Medulla oblongata (tissue), 1 donor: ENCODE results near the gene PNPLA5.

Experiments used
- DNase-seq: peaks from one replicate; pipeline ENCODE4 v3.0.0-alpha.2; 2015; ENCODE audit errors: extremely low spot score

PNPLA5 gene

GRCh38 chr22:43854786-43855271 is 37.0 kb downstream of the PNPLA5 start:
- no peak for DNase-seq

DNA sequence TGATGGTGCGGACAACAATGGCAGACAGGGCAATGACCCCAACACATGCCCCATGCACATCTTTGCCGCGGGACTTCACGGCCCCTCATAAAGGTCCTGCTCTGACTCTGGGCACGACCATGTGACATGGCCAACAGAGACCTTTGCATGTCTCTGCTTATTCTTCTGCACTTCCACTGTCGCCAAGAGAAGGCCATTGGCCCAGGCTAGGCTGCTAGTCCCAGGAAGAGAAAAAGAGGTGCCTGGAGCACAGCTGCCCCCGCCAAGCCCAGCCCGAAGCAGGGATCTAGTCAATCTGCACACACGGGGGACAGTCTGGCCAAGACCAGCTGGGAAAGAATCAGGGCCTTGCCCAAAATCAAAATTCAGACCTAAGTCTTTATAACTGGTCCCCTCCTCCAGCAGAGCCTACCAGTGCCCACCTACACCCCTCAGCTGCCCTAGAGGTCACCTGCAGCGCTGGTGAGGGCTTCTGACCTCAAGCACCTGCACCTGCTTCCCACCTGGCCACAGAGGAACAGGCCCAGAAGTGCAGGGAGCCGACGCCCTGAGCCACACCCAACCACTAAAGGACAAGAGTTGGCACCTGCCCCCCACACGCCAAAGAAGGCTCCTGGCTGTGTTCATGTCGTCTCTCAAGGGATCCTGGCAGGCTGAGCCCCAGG is 37.6 kb downstream of the PNPLA5 start:
- no peak for DNase-seq

GRCh38 chr22:43853328-43853931 is 38.4 kb downstream of the PNPLA5 start:
- no peak for DNase-seq

GRCh38 chr22:43852573-43853327 is 39.1 kb downstream of the PNPLA5 start:
- peak; percentile 17 for DNase-seq

DNA sequence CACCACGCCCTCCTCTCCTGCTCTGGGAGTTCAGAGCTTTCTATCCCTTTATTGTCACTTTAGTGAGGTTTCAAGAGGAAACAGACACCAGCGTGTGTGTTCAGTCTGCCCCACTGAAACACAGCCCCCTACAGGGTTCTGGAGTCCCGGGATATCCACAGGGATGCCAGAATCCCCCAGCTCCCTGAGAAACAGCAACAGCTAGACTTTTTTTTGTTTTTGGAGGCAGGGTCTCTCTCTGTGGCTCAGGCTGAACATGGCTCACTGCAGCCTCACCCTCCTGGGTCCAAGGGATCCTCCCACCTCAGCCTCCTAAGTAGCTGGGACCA is 39.9 kb downstream of the PNPLA5 start:
- DNase-seq = no peak

GRCh38 chr22:43851058-43851978 is 40.5 kb downstream of the PNPLA5 start:
- no peak for DNase-seq

GRCh38 chr22:43850529-43850928 is 41.3 kb downstream of the PNPLA5 start:
- no peak for DNase-seq

DNA sequence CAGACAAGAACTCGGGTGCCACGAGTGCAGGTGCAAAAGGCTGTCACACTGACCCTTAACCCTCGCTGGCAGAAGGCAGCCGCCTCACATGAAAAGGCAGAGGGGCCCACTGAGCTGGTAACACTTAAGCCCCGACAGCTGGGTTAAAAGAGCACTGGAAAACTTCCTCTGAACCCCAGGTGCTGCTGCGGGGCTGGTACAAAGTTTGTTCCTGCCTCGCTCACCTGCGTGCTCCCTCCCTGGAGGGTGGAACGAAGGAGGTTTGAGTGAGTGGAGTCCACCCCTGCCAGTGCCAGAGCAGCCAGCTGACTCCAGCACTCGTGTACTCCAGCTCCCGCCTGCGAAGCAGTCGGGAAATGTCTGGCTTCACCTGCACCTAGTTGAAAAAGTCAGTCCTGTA is 42.1 kb downstream of the PNPLA5 start:
- DNase-seq = no peak

DNA sequence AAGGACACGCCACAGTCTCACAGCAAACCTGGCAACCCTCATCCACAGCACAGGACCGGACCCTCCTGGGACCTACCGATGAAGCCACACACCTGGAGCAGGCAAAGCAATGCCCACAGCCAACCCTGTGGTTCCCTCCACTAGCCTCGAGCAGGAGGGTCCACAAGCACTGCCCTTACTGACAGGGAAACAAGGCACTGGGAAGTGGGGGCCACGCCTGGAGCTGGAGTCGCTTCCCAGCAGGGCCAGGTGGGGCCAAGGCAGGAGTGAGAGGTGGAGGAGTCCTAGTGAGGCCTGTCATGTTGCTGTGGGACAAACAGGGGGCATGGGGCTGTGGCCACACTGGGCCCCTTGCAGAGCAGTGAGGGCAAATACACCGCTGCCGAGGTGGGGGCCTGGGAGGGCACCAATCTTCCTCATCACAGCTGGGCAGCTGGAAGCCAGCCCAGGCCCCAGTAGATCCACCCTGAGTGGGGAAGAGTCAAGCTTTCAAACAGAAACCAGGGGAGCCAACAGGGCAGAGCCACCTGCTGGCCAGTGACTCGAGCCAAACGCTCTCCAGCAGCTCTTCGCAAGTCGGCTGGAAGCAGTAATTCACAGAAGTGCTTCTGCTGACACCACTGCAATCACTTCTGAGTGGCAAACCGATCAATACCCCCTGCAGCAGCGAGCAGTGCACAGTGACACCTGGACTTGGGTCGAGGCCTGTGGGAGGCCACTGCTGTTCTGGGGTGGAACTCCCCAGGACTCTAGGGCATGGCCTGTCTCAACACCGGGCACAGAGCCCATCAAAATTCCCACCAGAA is 43.2 kb downstream of the PNPLA5 start:
- no peak for DNase-seq

GRCh38 chr22:43847376-43848289 is 44.2 kb downstream of the PNPLA5 start:
- no peak for DNase-seq

DNA sequence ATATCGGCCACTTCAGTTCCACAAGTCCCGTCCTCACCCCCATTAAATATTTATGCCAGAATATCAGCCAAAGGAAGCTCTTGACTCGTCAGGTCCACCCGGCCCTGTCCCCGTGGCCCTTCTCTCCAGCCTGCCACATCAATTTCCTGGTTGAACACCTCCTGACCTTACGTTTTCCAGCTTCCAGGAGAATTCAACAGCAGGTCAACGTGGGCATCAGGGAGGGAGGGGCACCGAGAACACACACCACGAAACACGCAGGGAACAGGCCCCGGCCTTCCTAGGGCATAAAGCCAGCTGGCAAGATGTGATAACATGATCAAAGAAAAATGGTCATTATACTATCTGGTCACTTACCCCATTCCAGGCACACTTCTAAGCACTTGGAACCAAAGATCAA is 44.8 kb downstream of the PNPLA5 start:
- DNase-seq = no peak

DNA sequence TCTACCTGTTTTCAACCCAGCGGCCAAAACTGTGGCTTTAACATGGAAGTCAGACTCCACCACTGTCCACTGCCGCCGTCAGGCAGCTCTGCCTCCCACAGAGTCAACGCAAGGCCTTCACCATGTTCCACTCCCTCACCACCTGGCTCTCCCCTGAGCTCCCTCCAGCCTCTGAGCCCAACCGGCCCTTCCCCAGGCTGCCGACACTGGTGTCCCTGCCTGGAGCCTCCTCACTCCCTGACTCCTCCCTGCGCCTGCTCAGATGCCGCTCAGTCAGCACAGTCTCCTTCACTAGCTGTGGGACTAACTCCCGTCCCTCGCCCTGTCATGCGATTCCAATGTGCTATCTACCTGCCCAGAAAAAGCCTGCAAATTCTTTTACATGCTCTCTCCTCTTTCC is 45.8 kb downstream of the PNPLA5 start:
- DNase-seq = no peak

GRCh38 chr22:43844560-43845545 is 47.0 kb downstream of the PNPLA5 start:
- no peak for DNase-seq

DNA sequence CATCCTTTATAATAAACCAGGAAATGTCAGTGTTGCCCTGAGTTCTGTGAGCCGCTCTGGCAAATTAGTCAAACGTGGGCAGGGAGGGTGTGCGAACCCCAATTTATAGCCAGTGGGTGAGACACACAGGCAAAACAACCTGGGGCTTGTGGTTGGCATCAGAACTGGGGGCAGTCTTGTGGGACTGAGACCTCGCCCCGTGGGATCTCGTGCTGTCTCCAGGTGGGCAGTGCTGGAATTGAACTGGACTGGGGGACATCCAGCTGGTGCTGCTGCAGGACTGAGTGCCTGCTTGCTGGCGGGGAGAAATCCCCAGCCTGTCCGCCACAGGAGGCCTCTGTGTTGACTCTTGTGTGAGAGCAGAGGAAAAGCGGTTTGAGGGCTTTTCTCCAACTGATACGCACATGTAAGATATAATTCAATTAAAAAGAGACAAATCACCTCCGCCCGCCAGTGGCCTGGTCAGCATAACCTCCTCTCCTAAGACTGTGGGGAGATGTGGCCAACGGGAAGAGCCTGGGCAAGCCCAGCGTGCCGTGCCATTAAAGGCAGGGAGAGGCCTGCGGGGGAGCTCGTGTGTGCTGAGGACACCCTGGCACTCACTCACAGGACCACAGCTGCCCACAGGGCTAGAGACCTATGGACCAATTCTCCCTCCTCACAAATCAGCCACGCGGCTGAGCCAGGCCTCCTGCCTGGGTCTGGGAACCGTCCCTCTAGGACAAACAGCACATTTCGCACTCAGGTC is 47.9 kb downstream of the PNPLA5 start:
- DNase-seq = no peak

GRCh38 chr22:43841742-43842141 is 50.1 kb downstream of the PNPLA5 start:
- DNase-seq = no peak

- no peak for DNase-seq
These were observed 51.0 kb downstream of the PNPLA5 start for GRCh38 chr22:43840851-43841250.

DNA sequence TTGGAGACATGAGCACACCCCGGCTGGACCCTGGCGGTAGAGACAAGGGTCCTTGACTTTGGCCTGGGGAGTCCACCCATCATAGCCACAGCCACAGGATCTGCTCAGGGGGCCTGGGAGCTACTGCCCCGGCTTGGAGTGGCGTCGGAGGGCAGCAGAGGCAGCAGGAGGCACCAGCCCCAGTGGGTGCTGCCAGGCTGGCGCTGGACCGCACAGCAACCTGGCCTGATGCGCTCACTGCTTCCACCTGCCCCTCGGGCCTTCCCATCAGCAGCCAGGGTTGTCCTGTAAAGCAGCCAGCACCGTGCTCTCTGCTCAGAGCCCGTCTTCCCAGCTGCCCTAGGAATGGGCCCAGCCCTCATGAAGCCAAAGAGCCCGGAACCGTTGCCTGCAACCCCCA is 51.4 kb downstream of the PNPLA5 start:
- DNase-seq = no peak

- DNase-seq = no peak
These were observed 52.0 kb downstream of the PNPLA5 start for GRCh38 chr22:43839781-43840180.
